Activated gamma-delta T cell treated with anti-CD3 and anti-CD28 coated beads, Interleukin-2, amount 50 U/mL, for 16 hours (primary cell): ENCODE results near the gene LRRC31.

ENCODE experiments used
- DNase-seq: peaks from one replicate; pipeline ENCODE4 v3.0.0-alpha.2; 2020; ENCODE audit warnings: low read depth

LRRC31 gene

GRCh38 chr3:169863458-169863899 is 6.3 kb downstream of the LRRC31 start:
- DNase-seq, result peak; percentile 27

- no peak for DNase-seq
Measured at GRCh38 chr3:169861871-169862270, 7.9 kb downstream of the LRRC31 start.

GRCh38 chr3:169857811-169858210 is 11.9 kb downstream of the LRRC31 start:
- DNase-seq, result no peak

- DNase-seq, result no peak
Measured at GRCh38 chr3:169855514-169855913, 14.2 kb downstream of the LRRC31 start.

GRCh38 chr3:169850618-169851017 is 19.1 kb downstream of the LRRC31 start:
- no peak for DNase-seq

GRCh38 chr3:169848741-169849140 is 21.0 kb downstream of the LRRC31 start:
- no peak for DNase-seq

GRCh38 chr3:169847896-169848295 is 21.8 kb downstream of the LRRC31 start:
- DNase-seq, result no peak

GRCh38 chr3:169846458-169847193 is 23.1 kb downstream of the LRRC31 start:
- no peak for DNase-seq

- no peak for DNase-seq
Measured at GRCh38 chr3:169842960-169843359, 26.8 kb downstream of the LRRC31 start.

GRCh38 chr3:169841171-169841570 is 28.6 kb downstream of the LRRC31 start:
- no peak for DNase-seq

- no peak for DNase-seq
Measured at GRCh38 chr3:169838511-169839030, 31.2 kb downstream of the LRRC31 start.

- DNase-seq, result no peak
Measured at GRCh38 chr3:169836942-169837275, 32.8 kb downstream of the LRRC31 start.

GRCh38 chr3:169836078-169836941 is 33.4 kb downstream of the LRRC31 start:
- DNase-seq, result no peak

GRCh38 chr3:169835533-169835932 is 34.2 kb downstream of the LRRC31 start:
- DNase-seq, result no peak

- DNase-seq, result no peak
Measured at GRCh38 chr3:169827712-169828111, 42.0 kb downstream of the LRRC31 start.

- DNase-seq, result no peak
Measured at GRCh38 chr3:169825316-169825715, 44.4 kb downstream of the LRRC31 start.

GRCh38 chr3:169822983-169823382 is 46.8 kb downstream of the LRRC31 start:
- DNase-seq, result no peak

- no peak for DNase-seq
Measured at GRCh38 chr3:169822540-169822939, 47.2 kb downstream of the LRRC31 start.

GRCh38 chr3:169822091-169822490 is 47.6 kb downstream of the LRRC31 start:
- DNase-seq, result no peak

- DNase-seq, result no peak
Measured at GRCh38 chr3:169818316-169818715, 51.4 kb downstream of the LRRC31 start.

- DNase-seq, result no peak
Measured at GRCh38 chr3:169815590-169816150, 54.1 kb downstream of the LRRC31 start.

GRCh38 chr3:169813757-169814517 is 55.8 kb downstream of the LRRC31 start:
- DNase-seq, result peak; percentile 65
